ENCODE results near the gene PPARA.

- no peak for TF ChIP-seq CTCF (IDR thresholded peaks at IDR 0.05)
- TF ChIP-seq ZFX (IDR thresholded peaks at IDR 0.05; ENCODE audit: borderline replicate concordance), result no peak
These were observed 12.1 kb upstream of the PPARA start for GRCh38 chr22:46138058-46138797.
